Measurements from ENCODE around the gene CNTN4. TPM values are rescaled to one million over a fixed set of nuclear protein-coding genes. Genes with fewer than 3 reads are reported as not detected.

The CNTN4 gene
- total RNA-seq, 2 experiments from 2014 or later = not detected

GRCh38 chr3:2097641-2098191, 950 bp upstream of the CNTN4 start:
- ChIA-PET CTCF (no interaction called here), POLR2A (no interaction called here)
- Mint-ChIP-seq H3K27me3 (peaks cover 48% of the 10 kb centered on the region), H3K27ac (no peak overlapping the region), H3K9me3 (no peaks in the 10 kb centered on the region), H3K4me1 (ENCODE audit: low read depth) (peaks cover 4% of the 10 kb centered on the region), H3K36me3 (ENCODE audit: low read depth) (no peaks in the 10 kb centered on the region), H3K4me3 (no peak overlapping the region)
- no peak for TF ChIP-seq CTCF (IDR thresholded peaks at IDR 0.05)
- intact Hi-C loops (cut with micrococcal nuclease) = no loop called here
- ATAC-seq (no peak), DNase-seq (no peak)

- intact Hi-C loops (cut with micrococcal nuclease) = no loop called here
- ChIA-PET POLR2A (no interaction called here), CTCF (no interaction called here)
- H3K36me3 Mint-ChIP-seq (ENCODE audit: low read depth) = no peaks in the 10 kb centered on the region
- DNase-seq (no peak), ATAC-seq (no peak)
- no peak for TF ChIP-seq CTCF (IDR thresholded peaks at IDR 0.05)
- H3K4me1 Mint-ChIP-seq (ENCODE audit: low read depth) = peaks cover 4% of the 10 kb centered on the region
- H3K4me3 Mint-ChIP-seq = no peak overlapping the region
- H3K9me3 Mint-ChIP-seq = no peaks in the 10 kb centered on the region
- H3K27ac Mint-ChIP-seq = no peak overlapping the region
- H3K27me3 Mint-ChIP-seq = peaks cover 48% of the 10 kb centered on the region
These were observed 484 bp downstream of the CNTN4 start for GRCh38 chr3:2099028-2099671.

GRCh38 chr3:2099779-2100191, 1.1 kb downstream of the CNTN4 start:
- no peak for TF ChIP-seq CTCF (IDR thresholded peaks at IDR 0.05)
- H3K27me3 Mint-ChIP-seq = peaks cover 48% of the 10 kb centered on the region
- H3K36me3 Mint-ChIP-seq (ENCODE audit: low read depth) = no peaks in the 10 kb centered on the region
- ATAC-seq = no peak
- intact Hi-C loops (cut with micrococcal nuclease) = no loop called here
- ChIA-PET POLR2A (no interaction called here), CTCF (no interaction called here)
- peaks cover 4% of the 10 kb centered on the region for H3K4me1 Mint-ChIP-seq (ENCODE audit: low read depth)
- H3K9me3 Mint-ChIP-seq = no peaks in the 10 kb centered on the region
- H3K27ac Mint-ChIP-seq = no peak overlapping the region
- no peak for DNase-seq
- H3K4me3 Mint-ChIP-seq = no peak overlapping the region

GRCh38 chr3:2106438-2106837, 7.8 kb downstream of the CNTN4 start:
- no peak for TF ChIP-seq CTCF (IDR thresholded peaks at IDR 0.05)
- Mint-ChIP-seq H3K4me3 (no peak overlapping the region), H3K27me3 (peaks cover 6% of the 10 kb centered on the region), H3K4me1 (ENCODE audit: low read depth) (no peaks in the 10 kb centered on the region), H3K36me3 (ENCODE audit: low read depth) (no peaks in the 10 kb centered on the region), H3K9me3 (peaks cover 6% of the 10 kb centered on the region), H3K27ac (no peak overlapping the region)
- CTCF ChIA-PET = no interaction called here
- POLR2A ChIA-PET = no interaction called here
- intact Hi-C loops (cut with micrococcal nuclease) = no loop called here
- no peak for ATAC-seq
- no peak for DNase-seq

- TF ChIP-seq CTCF (IDR thresholded peaks at IDR 0.05) = no peak
- no peak for DNase-seq
- no peak overlapping the region for H3K4me3 Mint-ChIP-seq
- ChIA-PET CTCF (no interaction called here), POLR2A (no interaction called here)
- no peak for ATAC-seq
- H3K4me1 Mint-ChIP-seq (ENCODE audit: low read depth) = no peaks in the 10 kb centered on the region
- H3K27ac Mint-ChIP-seq = no peak overlapping the region
- intact Hi-C loops (cut with micrococcal nuclease) = no loop called here
- no peaks in the 10 kb centered on the region for H3K27me3 Mint-ChIP-seq
- H3K9me3 Mint-ChIP-seq = peaks cover 6% of the 10 kb centered on the region
- no peaks in the 10 kb centered on the region for H3K36me3 Mint-ChIP-seq (ENCODE audit: low read depth)
These were observed 12.0 kb downstream of the CNTN4 start for GRCh38 chr3:2110597-2111117.
